ENCODE measurements around the gene GBX1. TPM values are rescaled to one million over a fixed set of nuclear protein-coding genes. Genes with fewer than 3 reads are reported as not detected.
A peak's percentile ranks its signal among the peaks of the same experiment; 100 is the strongest.

Gene GBX1
- total and polyA plus RNA-seq, 9 donors: 0.44 to 2.5 (median 1.5) TPM

GRCh38 chr7:151133266-151133985 lies 34.1 kb downstream of the GBX1 start:
- Histone ChIP-seq H3K27me3 (ENCODE audit: control insufficient read depth, insufficient read depth, low read length) (no peaks in the 10 kb centered on the region), H3K4me3 (ENCODE audit: low read length) (no peak overlapping the region), H3K27ac (ENCODE audit: low read length) (no peak overlapping the region), H3K4me1 (ENCODE audit: control insufficient read depth, insufficient read depth, low read length) (peaks cover 76% of the 10 kb centered on the region), H3K9me3 (replicated peaks; ENCODE audit: control insufficient read depth, low read depth, low read length) (no peaks in the 10 kb centered on the region), H3K36me3 (ENCODE audit: control insufficient read depth, insufficient read depth, low read length) (peaks cover 87% of the 10 kb centered on the region)
- 87% methylated on average over 12 of the region's 16 CpGs for WGBS (ENCODE audit: insufficient coverage)
- DNase-seq: no peak

- Histone ChIP-seq H3K27me3 (ENCODE audit: control insufficient read depth, insufficient read depth, low read length) (no peaks in the 10 kb centered on the region), H3K4me1 (ENCODE audit: control insufficient read depth, insufficient read depth, low read length) (peaks cover 74% of the 10 kb centered on the region), H3K27ac (ENCODE audit: low read length) (peak overlapping the region; percentile 81), H3K4me3 (ENCODE audit: low read length) (no peak overlapping the region), H3K36me3 (ENCODE audit: control insufficient read depth, insufficient read depth, low read length) (peaks cover 91% of the 10 kb centered on the region), H3K9me3 (replicated peaks; ENCODE audit: control insufficient read depth, low read depth, low read length) (no peaks in the 10 kb centered on the region)
- DNase-seq: no peak
- WGBS (ENCODE audit: insufficient coverage): 91% methylated on average over 21 of the region's 21 CpGs
These were observed 34.9 kb downstream of the GBX1 start for GRCh38 chr7:151132461-151133205.

- 36% methylated on average over 18 of the region's 19 CpGs for WGBS (ENCODE audit: insufficient coverage)
- Histone ChIP-seq H3K36me3 (ENCODE audit: control insufficient read depth, insufficient read depth, low read length) (peaks cover 90% of the 10 kb centered on the region), H3K27me3 (ENCODE audit: control insufficient read depth, insufficient read depth, low read length) (no peaks in the 10 kb centered on the region), H3K27ac (ENCODE audit: low read length) (peak overlapping the region; percentile 81), H3K9me3 (replicated peaks; ENCODE audit: control insufficient read depth, low read depth, low read length) (no peaks in the 10 kb centered on the region), H3K4me3 (ENCODE audit: low read length) (no peak overlapping the region), H3K4me1 (ENCODE audit: control insufficient read depth, insufficient read depth, low read length) (peaks cover 72% of the 10 kb centered on the region)
- DNase-seq: peak; percentile 92
These were observed 35.8 kb downstream of the GBX1 start for GRCh38 chr7:151131592-151132293.

- no peak overlapping the region for H3K4me3 ChIP-seq (ENCODE audit: low read length)
- H3K27me3 ChIP-seq (ENCODE audit: control insufficient read depth, insufficient read depth, low read length): no peaks in the 10 kb centered on the region
- DNase-seq: no peak
- peaks cover 84% of the 10 kb centered on the region for H3K36me3 ChIP-seq (ENCODE audit: control insufficient read depth, insufficient read depth, low read length)
- peaks cover 73% of the 10 kb centered on the region for H3K4me1 ChIP-seq (ENCODE audit: control insufficient read depth, insufficient read depth, low read length)
- no CpG with 5 or more reads among the region's 13 CpGs for WGBS (ENCODE audit: insufficient coverage)
- peak overlapping the region; percentile 72 for H3K27ac ChIP-seq (ENCODE audit: low read length)
- no peaks in the 10 kb centered on the region for H3K9me3 ChIP-seq (replicated peaks; ENCODE audit: control insufficient read depth, low read depth, low read length)
These were observed 36.3 kb downstream of the GBX1 start for GRCh38 chr7:151131224-151131591.

- no peak overlapping the region for H3K4me3 ChIP-seq (ENCODE audit: low read length)
- no peaks in the 10 kb centered on the region for H3K9me3 ChIP-seq (replicated peaks; ENCODE audit: control insufficient read depth, low read depth, low read length)
- H3K36me3 ChIP-seq (ENCODE audit: control insufficient read depth, insufficient read depth, low read length): peaks cover 80% of the 10 kb centered on the region
- DNase-seq: no peak
- H3K4me1 ChIP-seq (ENCODE audit: control insufficient read depth, insufficient read depth, low read length): peaks cover 77% of the 10 kb centered on the region
- WGBS (ENCODE audit: insufficient coverage): 86% methylated on average over 13 of the region's 17 CpGs
- no peaks in the 10 kb centered on the region for H3K27me3 ChIP-seq (ENCODE audit: control insufficient read depth, insufficient read depth, low read length)
- H3K27ac ChIP-seq (ENCODE audit: low read length): peak overlapping the region; percentile 24
These were observed 36.7 kb downstream of the GBX1 start for GRCh38 chr7:151130741-151131157.

- H3K4me3 ChIP-seq (ENCODE audit: low read length): no peak overlapping the region
- no peak for DNase-seq
- H3K36me3 ChIP-seq (ENCODE audit: control insufficient read depth, insufficient read depth, low read length): peaks cover 73% of the 10 kb centered on the region
- no peaks in the 10 kb centered on the region for H3K27me3 ChIP-seq (ENCODE audit: control insufficient read depth, insufficient read depth, low read length)
- no peaks in the 10 kb centered on the region for H3K9me3 ChIP-seq (replicated peaks; ENCODE audit: control insufficient read depth, low read depth, low read length)
- peak overlapping the region; percentile 20 for H3K27ac ChIP-seq (ENCODE audit: low read length)
- WGBS (ENCODE audit: insufficient coverage): 89% methylated on average over 7 of the region's 9 CpGs
- H3K4me1 ChIP-seq (ENCODE audit: control insufficient read depth, insufficient read depth, low read length): peaks cover 84% of the 10 kb centered on the region
These were observed 37.4 kb downstream of the GBX1 start for GRCh38 chr7:151129960-151130591.

GRCh38 chr7:151129117-151129959 lies 38.2 kb downstream of the GBX1 start:
- Histone ChIP-seq H3K4me3 (ENCODE audit: low read length) (no peak overlapping the region), H3K4me1 (ENCODE audit: control insufficient read depth, insufficient read depth, low read length) (peaks cover 86% of the 10 kb centered on the region), H3K9me3 (replicated peaks; ENCODE audit: control insufficient read depth, low read depth, low read length) (no peaks in the 10 kb centered on the region), H3K36me3 (ENCODE audit: control insufficient read depth, insufficient read depth, low read length) (peaks cover 73% of the 10 kb centered on the region), H3K27me3 (ENCODE audit: control insufficient read depth, insufficient read depth, low read length) (no peaks in the 10 kb centered on the region), H3K27ac (ENCODE audit: low read length) (no peak overlapping the region)
- DNase-seq: no peak
- WGBS (ENCODE audit: insufficient coverage): 88% methylated on average over 26 of the region's 28 CpGs

GRCh38 chr7:151128716-151129115 lies 38.8 kb downstream of the GBX1 start:
- H3K4me3 ChIP-seq (ENCODE audit: low read length): no peak overlapping the region
- WGBS (ENCODE audit: insufficient coverage): 65% methylated on average over 3 of the region's 8 CpGs
- no peak overlapping the region for H3K27ac ChIP-seq (ENCODE audit: low read length)
- peaks cover 72% of the 10 kb centered on the region for H3K36me3 ChIP-seq (ENCODE audit: control insufficient read depth, insufficient read depth, low read length)
- H3K4me1 ChIP-seq (ENCODE audit: control insufficient read depth, insufficient read depth, low read length): peaks cover 86% of the 10 kb centered on the region
- no peaks in the 10 kb centered on the region for H3K27me3 ChIP-seq (ENCODE audit: control insufficient read depth, insufficient read depth, low read length)
- DNase-seq: no peak
- no peaks in the 10 kb centered on the region for H3K9me3 ChIP-seq (replicated peaks; ENCODE audit: control insufficient read depth, low read depth, low read length)

GRCh38 chr7:151128144-151128543 lies 39.4 kb downstream of the GBX1 start:
- Histone ChIP-seq H3K27ac (ENCODE audit: low read length) (no peak overlapping the region), H3K9me3 (replicated peaks; ENCODE audit: control insufficient read depth, low read depth, low read length) (no peaks in the 10 kb centered on the region), H3K36me3 (ENCODE audit: control insufficient read depth, insufficient read depth, low read length) (peaks cover 74% of the 10 kb centered on the region), H3K4me3 (ENCODE audit: low read length) (no peak overlapping the region), H3K4me1 (ENCODE audit: control insufficient read depth, insufficient read depth, low read length) (peaks cover 86% of the 10 kb centered on the region), H3K27me3 (ENCODE audit: control insufficient read depth, insufficient read depth, low read length) (no peaks in the 10 kb centered on the region)
- no CpG with 5 or more reads among the region's 14 CpGs for WGBS (ENCODE audit: insufficient coverage)
- DNase-seq: no peak

All from muscle of leg (tissue), 11 donors.